ENCODE measurements around the gene C14orf132. TPM values are rescaled to one million over a fixed set of nuclear protein-coding genes. Genes with fewer than 3 reads are reported as not detected.

Gene C14orf132
- total RNA-seq, 2 donors from 2014 or later, result 1.6 to 5.6 TPM

- Histone ChIP-seq H3K9me3 (no peaks in the 10 kb centered on the region), H3K4me3 (no peak overlapping the region), H3K27me3 (no peaks in the 10 kb centered on the region), H3K27ac (no peak overlapping the region), H3K4me1 (peaks cover 0 to 28% of the 10 kb centered on the region in 2 donors), H3K36me3 (no peaks in the 10 kb centered on the region)
- DNase-seq (ENCODE audit: low spot score), result no peak
- no peak for TF ChIP-seq CTCF (IDR thresholded peaks at IDR 0.05)
Observed at GRCh38 chr14:96035456-96035855, 3.7 kb upstream of the C14orf132 start.

GRCh38 chr14:96037891-96038557 lies 1.1 kb upstream of the C14orf132 start:
- no peak for TF ChIP-seq CTCF (IDR thresholded peaks at IDR 0.05)
- Histone ChIP-seq H3K27ac (no peak overlapping the region), H3K9me3 (no peaks in the 10 kb centered on the region), H3K4me1 (peaks cover 0 to 29% of the 10 kb centered on the region in 2 donors), H3K27me3 (no peaks in the 10 kb centered on the region), H3K36me3 (no peaks in the 10 kb centered on the region), H3K4me3 (no peak overlapping the region)
- DNase-seq (ENCODE audit: low spot score), result peak; percentile 80

- peak overlapping the region; percentile 57 to 70 for H3K4me3 ChIP-seq
- peaks cover 0 to 29% of the 10 kb centered on the region in 2 donors for H3K4me1 ChIP-seq
- TF ChIP-seq CTCF (IDR thresholded peaks at IDR 0.05), result no peak
- no peaks in the 10 kb centered on the region for H3K36me3 ChIP-seq
- peak overlapping the region; percentile 63 to 74 for H3K27ac ChIP-seq
- no peak for DNase-seq (ENCODE audit: low spot score)
- no peaks in the 10 kb centered on the region for H3K27me3 ChIP-seq
- no peaks in the 10 kb centered on the region for H3K9me3 ChIP-seq
Observed at GRCh38 chr14:96038558-96038919, 623 bp upstream of the C14orf132 start.

- Histone ChIP-seq H3K36me3 (no peaks in the 10 kb centered on the region), H3K27ac (peak overlapping the region; percentile 63 to 74), H3K4me3 (peak overlapping the region; percentile 57 to 70), H3K27me3 (no peaks in the 10 kb centered on the region), H3K4me1 (peaks cover 0 to 29% of the 10 kb centered on the region in 2 donors), H3K9me3 (no peaks in the 10 kb centered on the region)
- no peak for DNase-seq (ENCODE audit: low spot score)
- TF ChIP-seq CTCF (IDR thresholded peaks at IDR 0.05), result no peak
Observed at GRCh38 chr14:96039633-96040311, 610 bp downstream of the C14orf132 start.

- TF ChIP-seq CTCF (IDR thresholded peaks at IDR 0.05), result no peak
- no peaks in the 10 kb centered on the region for H3K36me3 ChIP-seq
- H3K4me3 ChIP-seq, result no peak overlapping the region
- H3K9me3 ChIP-seq, result peaks cover 0 to 7% of the 10 kb centered on the region in 2 donors
- H3K27ac ChIP-seq, result no peak overlapping the region
- H3K27me3 ChIP-seq, result no peaks in the 10 kb centered on the region
- DNase-seq (ENCODE audit: low spot score), result no peak
- peaks cover 0 to 29% of the 10 kb centered on the region in 2 donors for H3K4me1 ChIP-seq
Observed at GRCh38 chr14:96040828-96041371, 1.7 kb downstream of the C14orf132 start.
